ENCODE results near the gene METRNL. TPM values are rescaled to one million over a fixed set of nuclear protein-coding genes. Genes with fewer than 3 reads are reported as not detected.
"Not testable (repeated sequence)": the region's sequence is repeated elsewhere in the genome, so short reads cannot be mapped to it uniquely, and the experiment has no call there.

METRNL gene
- polyA plus RNA-seq, 1 donor from 2014 or later = 15.1 TPM

- Histone ChIP-seq H3K9me2 (ENCODE audit: insufficient read depth, low read length) (no peaks in the 10 kb centered on the region), H3K36me3 (ENCODE audit: insufficient read depth, low read length) (no peaks in the 10 kb centered on the region), H3K27me3 (ENCODE audit: insufficient read depth, low read depth, low read length) (no peaks in the 10 kb centered on the region), H3K4me2 (ENCODE audit: low read length) (no peak overlapping the region), H4K20me1 (ENCODE audit: insufficient read depth) (no peaks in the 10 kb centered on the region), H3K27ac (ENCODE audit: low read length) (no peak overlapping the region), H3F3A (ENCODE audit: insufficient read depth, low read length, poor library complexity, severe bottlenecking) (no peaks in the 10 kb centered on the region), H2AFZ (ENCODE audit: low read depth, low read length) (no peak overlapping the region), H3K79me2 (replicated peaks; ENCODE audit: insufficient read depth, low read length) (no peaks in the 10 kb centered on the region), H3K9me3 (ENCODE audit: low read length) (peaks cover 5% of the 10 kb centered on the region), H3K9ac (ENCODE audit: low read length) (no peak overlapping the region), H3K4me3 (ENCODE audit: low read length) (no peak overlapping the region)
- no peak for TF ChIP-seq RAD21 (conservative IDR thresholded peaks at IDR 0.05)
- TF ChIP-seq TAF1 (IDR thresholded peaks at IDR 0.05; ENCODE audit: low read depth) = no peak
- no peak for TF ChIP-seq POLR2AphosphoS5 (IDR thresholded peaks at IDR 0.05)
- no peak for TF ChIP-seq SMC3 (conservative IDR thresholded peaks at IDR 0.05; ENCODE audit: poor library complexity)
- no peak for TF ChIP-seq MXI1 (conservative IDR thresholded peaks at IDR 0.05; ENCODE audit: poor library complexity, severe bottlenecking)
- no peak for TF ChIP-seq EP300 (conservative IDR thresholded peaks at IDR 0.05; ENCODE audit: poor library complexity, severe bottlenecking)
- no peak for TF ChIP-seq EZH2 (IDR thresholded peaks at IDR 0.05; ENCODE audit: borderline replicate concordance, insufficient read depth, low read length, poor library complexity, severe bottlenecking)
- no peak for TF ChIP-seq CTCF (IDR thresholded peaks at IDR 0.05; ENCODE audit: poor library complexity, severe bottlenecking)
- no peak for TF ChIP-seq REST (IDR thresholded peaks at IDR 0.05; ENCODE audit: borderline replicate concordance)
Observed at GRCh38 chr17:83042522-83043158, 36.8 kb upstream of the METRNL start.

GRCh38 chr17:83044479-83044878 lies 34.9 kb upstream of the METRNL start:
- not testable (repeated sequence) for H3K9me3 ChIP-seq (ENCODE audit: low read length); H2AFZ ChIP-seq (ENCODE audit: low read depth, low read length); H3F3A ChIP-seq (ENCODE audit: insufficient read depth, low read length, poor library complexity, severe bottlenecking); H3K27me3 ChIP-seq (ENCODE audit: insufficient read depth, low read depth, low read length); H3K9me2 ChIP-seq (ENCODE audit: insufficient read depth, low read length); H4K20me1 ChIP-seq (ENCODE audit: insufficient read depth); H3K4me2 ChIP-seq (ENCODE audit: low read length); H3K79me2 ChIP-seq (replicated peaks; ENCODE audit: insufficient read depth, low read length); H3K4me3 ChIP-seq (ENCODE audit: low read length); H3K27ac ChIP-seq (ENCODE audit: low read length); H3K9ac ChIP-seq (ENCODE audit: low read length); H3K36me3 ChIP-seq (ENCODE audit: insufficient read depth, low read length)
